ENCODE data around the gene CCDC192.

DNA sequence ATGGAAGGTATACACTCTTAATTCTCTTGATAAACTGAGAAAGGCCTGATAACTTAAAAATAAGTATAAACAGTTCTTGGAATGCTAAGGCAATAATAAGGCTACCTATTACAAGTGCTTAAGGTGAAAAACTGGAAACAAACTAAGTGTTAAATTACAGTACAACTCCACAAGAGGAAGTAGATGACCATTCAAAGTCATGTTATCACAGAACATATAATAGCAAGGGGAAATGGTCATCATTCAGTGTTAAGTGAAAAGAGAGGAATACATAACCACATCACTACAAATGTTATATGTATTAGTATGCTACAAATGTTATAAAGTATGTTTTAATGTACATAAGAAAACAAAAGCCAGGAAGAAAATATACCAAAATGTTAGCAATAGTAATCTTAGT, 135.9 kb downstream of the CCDC192 start:
- TF ChIP-seq CTCF (IDR thresholded peaks at IDR 0.05) (no peak), POLR2A (IDR thresholded peaks at IDR 0.05) (no peak)

All from ovary (tissue), 3 donors.